NCI-H1092 (cell line): Measurements from ENCODE around the gene ACSF2.
"Not testable (repeated sequence)": the region's sequence is repeated elsewhere in the genome, so short reads cannot be mapped to it uniquely, and the experiment has no call there.

Experiments used
- DNase-seq: peaks from one replicate; lab custom pipeline; 2025; lab: John Stamatoyannopoulos, UW

ACSF2 gene

DNA sequence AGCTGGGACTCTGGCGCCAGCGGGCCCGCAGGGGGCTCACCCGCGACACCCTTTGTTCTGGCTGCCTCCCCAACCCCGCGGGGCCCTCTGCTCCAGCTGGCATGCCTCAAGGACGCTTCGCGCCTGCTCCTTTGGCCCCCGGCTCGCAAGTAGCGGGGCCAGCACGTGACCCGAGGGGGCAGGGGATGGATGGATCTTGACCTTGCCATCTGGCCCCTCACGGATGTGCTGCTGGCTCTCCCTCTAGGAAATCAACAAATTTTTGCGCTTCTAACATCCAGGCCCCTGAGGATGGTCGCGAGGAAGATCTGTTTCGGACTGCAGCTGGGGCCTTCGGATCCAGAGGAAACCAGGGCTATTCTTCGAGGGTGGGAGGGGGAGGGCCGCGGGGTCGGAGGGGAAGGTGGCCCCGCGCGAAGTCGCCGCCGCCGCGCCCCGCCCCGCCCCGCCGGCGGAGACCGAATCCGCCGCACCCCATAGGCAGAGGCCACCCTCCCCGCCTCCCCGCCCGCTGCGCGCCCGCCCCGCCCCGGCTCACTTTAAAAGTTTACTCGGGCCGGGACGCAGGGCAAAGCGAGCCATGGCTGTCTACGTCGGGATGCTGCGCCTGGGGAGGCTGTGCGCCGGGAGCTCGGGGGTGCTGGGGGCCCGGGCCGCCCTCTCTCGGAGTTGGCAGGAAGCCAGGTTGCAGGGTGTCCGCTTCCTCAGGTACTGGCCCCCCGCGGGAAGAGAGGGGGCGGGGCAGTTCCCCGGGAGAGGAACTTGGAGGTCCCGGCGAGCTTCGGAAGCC lies at the start of gene ACSF2:
TSS of gene ACSF2 (plus strand) at position 537 of the 790 bp plus-strand sequence. CDS start at position 581, 44 bp downstream.
- DNase-seq, result no peak

- no peak for DNase-seq
These were observed 46.5 kb upstream of the ACSF2 start for GRCh38 chr17:50379351-50380132.

DNA sequence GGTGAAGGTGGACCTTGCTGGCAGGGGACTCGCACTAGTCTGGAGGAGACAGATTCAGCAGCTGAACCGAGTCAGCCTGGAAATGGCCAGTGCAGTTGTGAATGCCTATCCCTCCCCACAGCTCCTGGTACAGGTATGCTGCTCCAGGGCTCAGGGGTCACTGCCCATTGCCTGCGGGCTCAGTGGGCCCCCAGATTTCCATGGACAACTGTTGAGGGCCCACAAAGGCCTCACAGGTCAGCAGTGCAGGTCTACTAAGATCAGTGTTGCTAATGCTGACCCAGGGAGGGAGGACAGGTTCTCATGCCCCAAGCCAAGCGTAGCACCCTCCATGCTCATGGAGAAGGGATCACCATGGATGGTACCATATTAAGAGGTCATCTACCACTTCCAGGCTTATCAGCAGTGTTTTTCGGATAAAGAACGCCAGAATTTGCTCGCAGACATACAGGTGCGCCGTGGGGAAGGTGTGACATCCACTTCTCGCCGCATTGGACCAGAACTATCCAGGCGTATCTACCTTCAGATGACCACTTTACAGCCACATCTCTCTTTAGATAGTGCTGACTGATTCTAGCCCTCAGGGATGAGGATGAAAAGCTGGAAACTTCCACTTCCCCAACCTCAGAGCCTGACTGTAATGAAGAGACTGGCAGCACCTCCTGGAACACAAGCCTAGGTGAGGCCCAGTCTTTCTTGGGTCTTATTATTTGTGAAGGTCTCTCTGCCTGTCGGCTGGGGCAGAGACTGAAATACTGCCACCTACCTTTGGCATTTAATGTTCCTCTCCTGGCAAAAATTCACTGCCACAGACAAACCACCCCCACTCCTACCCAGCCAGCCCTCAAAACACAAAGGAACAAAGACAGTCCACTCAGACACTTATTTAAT lies 45.4 kb upstream of the ACSF2 start:
- no peak for DNase-seq

DNA sequence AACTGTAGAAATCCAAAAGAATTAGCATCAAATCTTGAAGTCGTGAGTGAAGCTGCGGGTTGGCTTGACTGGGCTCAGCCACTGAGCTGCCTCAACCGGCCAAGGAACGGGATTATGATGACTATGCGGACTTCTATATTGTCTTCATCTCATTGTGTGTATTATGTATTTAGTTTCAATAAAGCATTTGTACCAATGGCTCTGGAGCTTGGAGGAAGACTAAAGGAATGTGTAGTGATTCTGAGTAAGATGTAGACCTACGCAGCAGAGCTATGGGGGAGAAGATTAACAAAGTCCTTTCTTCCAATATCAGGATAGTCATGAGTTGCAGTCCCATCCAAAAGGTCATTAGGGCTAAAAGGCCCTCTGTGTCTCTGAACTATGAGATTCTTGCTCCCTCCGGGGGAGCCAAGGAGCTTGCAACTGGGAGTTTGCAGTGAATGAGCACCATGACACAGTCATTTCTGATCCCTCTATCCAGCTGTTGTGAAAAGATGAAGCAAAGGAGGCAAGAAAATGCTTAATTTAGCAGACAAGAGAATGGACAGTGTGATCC lies 44.7 kb upstream of the ACSF2 start:
- no peak for DNase-seq

DNA sequence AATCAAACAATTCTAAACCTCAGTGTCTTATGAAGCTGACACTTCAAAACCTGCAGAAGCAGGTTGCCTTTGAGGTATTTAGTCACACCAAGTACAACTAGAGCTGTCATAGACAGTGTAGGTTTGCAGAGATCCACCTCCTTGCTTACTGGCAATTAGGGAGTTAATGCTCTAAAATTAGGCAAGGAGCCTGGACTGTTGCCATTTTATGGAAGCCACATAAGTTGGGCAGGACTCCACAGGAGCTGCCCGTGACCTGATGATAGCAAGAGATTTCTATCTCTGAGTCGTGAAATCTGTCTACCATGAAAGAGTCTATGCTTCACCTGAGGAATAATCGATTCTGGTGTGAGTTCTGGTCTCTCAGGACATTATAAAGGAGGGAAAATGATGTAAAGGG lies 44.1 kb upstream of the ACSF2 start:
- DNase-seq, result no peak

- no peak for DNase-seq
These were observed 43.1 kb upstream of the ACSF2 start for GRCh38 chr17:50382931-50383330.

DNA sequence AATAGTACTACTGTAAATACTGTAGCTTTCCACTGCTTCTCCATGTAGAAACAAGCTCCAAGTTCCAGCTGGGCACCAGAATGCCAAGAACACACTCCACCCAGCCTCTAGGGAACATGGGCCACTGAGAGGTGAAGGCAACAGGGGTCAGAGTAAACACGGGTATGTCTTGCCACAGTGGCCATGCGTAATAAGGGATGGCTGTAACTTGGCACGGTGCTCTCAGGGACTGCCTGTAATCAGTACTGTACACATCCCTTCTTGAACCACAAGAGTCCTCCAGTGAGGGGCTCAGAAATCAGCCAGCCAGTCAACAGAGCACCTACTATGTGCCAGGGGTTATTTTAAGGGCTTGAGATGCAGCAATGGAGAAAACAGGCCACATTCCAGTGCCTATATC lies 39.5 kb upstream of the ACSF2 start:
- DNase-seq, result no peak

- no peak for DNase-seq
These were observed 37.3 kb upstream of the ACSF2 start for GRCh38 chr17:50388728-50389127.

GRCh38 chr17:50389534-50389933 lies 36.5 kb upstream of the ACSF2 start:
- DNase-seq, result no peak

GRCh38 chr17:50392621-50393020 lies 33.4 kb upstream of the ACSF2 start:
- DNase-seq, result no peak

DNA sequence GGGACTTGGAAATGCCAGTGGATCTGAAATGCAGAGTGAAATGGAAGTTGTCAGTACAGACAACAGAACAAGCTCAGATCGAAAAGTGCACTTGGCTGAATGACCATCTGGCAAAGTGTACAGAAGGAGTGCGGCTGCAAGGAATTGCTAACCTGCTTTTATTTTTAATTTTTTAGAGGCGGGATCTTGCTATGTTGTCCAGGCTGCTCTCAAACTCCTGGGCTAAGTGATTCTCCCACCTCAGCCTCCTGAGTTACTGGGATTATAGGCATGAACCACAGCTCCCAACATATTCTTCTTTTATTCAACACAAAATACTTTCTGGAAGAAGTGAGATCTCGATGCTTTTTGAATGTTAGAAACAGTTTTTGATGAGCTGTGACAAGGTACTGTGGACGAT lies 32.3 kb upstream of the ACSF2 start:
- no peak for DNase-seq

- no peak for DNase-seq
These were observed 31.3 kb upstream of the ACSF2 start for GRCh38 chr17:50394711-50395110.

GRCh38 chr17:50396261-50397110 lies 29.5 kb upstream of the ACSF2 start:
- DNase-seq, result no peak

DNA sequence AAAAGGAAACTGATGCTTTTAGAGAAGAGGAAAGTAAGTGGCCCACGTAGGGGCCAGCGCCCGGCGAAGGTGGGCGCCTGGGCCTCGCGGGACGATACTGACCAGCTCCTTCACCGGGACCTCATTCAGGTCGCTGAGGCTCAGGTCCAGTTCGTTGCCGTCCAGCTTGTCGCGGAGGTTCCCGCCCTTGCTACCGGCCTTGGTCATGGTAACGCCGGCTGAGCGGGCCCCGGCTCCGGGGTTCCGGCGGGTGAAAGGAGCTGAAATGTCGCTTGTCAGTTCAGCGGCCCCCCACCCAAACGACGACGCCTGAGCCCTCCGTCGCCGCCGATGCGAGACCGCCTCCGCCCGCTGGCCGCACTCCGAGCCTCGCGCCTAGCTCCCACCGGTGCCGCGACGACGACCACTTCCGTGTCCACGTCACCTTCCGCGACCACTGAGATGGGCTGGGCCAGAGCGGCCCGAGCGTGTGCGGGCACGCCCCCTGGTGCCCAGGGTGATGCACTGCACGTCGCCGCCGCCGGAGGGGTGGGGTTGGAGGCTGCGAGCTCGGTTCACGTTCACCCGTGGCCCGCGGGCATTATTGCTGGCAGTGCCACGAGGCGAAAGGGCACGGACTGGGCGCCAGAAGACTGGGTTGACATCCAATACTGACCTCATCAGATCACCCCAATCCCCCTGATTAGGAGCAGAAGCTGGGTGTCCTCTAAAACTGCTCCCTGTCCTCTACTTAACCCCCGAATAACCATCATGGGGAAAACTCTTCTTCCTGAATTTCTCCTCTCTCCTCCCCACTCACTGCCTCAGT lies 28.7 kb upstream of the ACSF2 start, which contains the start of gene LRRC59:
TSS of gene LRRC59 (minus strand) at position 413 of the 808 bp plus-strand sequence. CDS start at position 207, 206 bp downstream.
- peak; percentile 63 for DNase-seq

DNA sequence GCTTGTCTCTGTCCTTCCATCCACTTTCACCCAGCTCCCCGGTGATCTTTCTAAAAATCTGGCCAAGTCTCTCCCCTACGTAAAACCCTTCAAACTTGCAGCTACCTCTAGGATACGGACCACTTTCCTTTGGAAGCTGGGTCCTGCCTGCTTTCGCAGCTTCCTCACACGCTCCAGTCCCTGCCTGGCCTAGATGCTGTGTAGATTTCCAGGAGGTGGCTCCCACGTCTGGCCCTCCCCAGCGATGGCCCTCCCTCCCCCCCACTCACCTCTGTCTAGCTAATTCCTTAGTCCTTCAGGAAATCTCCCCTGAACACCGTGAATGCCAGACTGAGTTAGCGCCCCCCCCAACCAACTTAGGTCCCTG lies 28.1 kb upstream of the ACSF2 start:
- DNase-seq, result no peak

DNA sequence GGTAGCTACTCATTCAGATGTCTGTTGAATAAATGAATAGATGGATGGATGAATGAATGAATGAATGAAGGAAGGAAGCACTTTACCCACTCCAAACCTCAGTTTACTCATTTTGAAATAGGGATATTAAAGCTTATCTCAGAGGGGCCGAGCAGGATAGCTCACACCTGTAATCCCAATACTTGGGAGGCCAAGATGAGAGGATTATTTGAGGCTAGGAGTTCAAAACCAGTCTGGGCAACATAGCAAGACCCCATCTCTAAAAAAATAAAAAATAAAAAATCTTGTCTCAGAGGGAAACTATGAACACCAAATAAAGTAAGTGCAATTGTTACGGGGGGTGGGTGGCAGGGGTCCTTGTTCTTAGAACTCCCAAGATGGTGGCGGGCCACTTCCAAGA lies 27.3 kb upstream of the ACSF2 start:
- not testable (repeated sequence) for DNase-seq

- DNase-seq, result not testable (repeated sequence)
These were observed 26.4 kb upstream of the ACSF2 start for GRCh38 chr17:50399591-50399990.

DNA sequence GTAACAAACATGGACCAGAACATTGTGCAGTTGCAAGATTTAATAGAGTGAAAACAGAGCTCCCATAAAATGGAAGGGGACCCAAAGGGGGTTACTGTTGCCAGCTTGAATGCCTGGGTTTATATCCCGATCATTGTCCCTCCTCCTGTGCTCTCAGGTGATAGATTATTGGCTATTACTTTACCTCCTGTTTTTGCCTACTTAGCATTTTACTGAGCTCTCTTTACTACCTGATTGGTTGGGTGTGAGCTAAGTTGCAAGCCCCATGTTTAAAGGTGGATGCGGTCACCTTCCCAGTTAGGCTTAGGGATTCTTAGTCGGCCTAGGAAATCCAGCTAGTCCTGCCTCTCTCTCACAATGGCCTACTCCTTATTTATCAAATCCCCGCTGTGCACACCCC lies 20.7 kb upstream of the ACSF2 start:
- DNase-seq, result not testable (repeated sequence)

DNA sequence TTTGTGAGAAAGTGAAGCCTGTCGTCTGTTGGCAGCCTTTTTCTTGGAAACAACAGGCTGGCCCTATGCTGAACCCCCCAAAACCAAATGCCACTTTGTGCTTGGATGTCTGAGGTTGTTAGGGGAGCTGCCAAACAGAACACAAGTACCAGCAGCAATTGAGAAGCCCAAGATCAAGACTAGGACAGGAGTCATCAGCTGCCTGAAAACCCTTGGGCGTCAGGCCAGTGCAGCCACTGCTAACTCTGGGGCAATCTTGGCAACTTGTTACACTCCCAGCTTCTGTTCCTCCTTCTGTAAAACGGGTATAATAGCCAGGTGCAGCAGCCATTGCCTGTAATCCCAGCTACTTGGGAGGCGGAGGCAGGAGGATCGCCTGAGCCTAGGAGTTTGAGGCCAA lies 19.4 kb upstream of the ACSF2 start:
- no peak for DNase-seq

DNA sequence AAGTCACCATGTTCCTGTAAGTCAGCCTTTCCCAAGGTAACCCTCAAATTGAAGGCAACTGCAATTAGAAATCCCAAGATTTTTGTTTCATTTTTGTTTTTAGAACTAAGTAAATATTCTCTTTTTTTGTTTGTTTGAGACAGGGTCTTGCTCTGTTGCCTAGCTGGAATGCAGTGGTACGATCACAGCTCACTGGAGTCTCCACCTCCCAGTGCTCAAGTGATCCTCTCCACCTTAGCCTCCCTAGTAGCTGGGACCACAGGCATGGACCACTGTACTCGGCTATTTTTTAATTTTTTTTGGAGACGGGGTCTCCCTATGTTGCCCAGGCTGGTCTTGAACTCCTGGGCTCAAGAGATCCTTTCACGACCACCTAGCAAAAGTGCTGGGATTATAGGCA lies 18.1 kb upstream of the ACSF2 start:
- DNase-seq, result no peak
